AG09319 (cell line): ENCODE data around the gene FRZB.
"Not testable (repeated sequence)": the region's sequence is repeated elsewhere in the genome, so short reads cannot be mapped to it uniquely, and the experiment has no call there.

Experiments
- DNase-seq: peaks from one replicate; pipeline ENCODE4 v3.0.0-alpha.2; 2010; ENCODE audit warnings: low read depth; ENCODE audit errors: extremely low read depth
- TF ChIP-seq, protein P1 (sequence below): IDR thresholded peaks from 2 replicates; pipeline ENCODE4 v1.5.1; 2011; ENCODE audit warnings: low read depth, mild to moderate bottlenecking, inconsistent platforms, low read length, moderate library complexity

FRZB gene

DNA sequence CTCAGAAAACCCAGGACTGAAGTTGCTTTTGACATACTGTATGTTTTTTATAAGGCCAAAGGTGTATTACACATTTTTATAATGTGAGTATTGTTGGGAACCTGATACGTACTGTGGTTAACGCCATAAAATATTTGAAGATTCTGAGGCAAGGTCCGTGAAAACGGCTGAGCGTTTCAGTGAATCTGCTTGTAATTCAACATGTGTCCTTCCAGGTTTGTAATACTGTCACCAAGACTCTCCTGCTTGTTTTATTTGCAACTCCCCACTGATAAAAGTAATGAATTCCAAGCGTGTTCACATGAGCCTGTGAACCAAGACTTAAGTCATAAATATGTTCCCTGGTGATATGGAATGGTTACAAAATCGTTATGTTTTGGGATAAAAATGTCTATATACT, 23.9 kb upstream of the FRZB start:
- TF ChIP-seq, protein P1, sequence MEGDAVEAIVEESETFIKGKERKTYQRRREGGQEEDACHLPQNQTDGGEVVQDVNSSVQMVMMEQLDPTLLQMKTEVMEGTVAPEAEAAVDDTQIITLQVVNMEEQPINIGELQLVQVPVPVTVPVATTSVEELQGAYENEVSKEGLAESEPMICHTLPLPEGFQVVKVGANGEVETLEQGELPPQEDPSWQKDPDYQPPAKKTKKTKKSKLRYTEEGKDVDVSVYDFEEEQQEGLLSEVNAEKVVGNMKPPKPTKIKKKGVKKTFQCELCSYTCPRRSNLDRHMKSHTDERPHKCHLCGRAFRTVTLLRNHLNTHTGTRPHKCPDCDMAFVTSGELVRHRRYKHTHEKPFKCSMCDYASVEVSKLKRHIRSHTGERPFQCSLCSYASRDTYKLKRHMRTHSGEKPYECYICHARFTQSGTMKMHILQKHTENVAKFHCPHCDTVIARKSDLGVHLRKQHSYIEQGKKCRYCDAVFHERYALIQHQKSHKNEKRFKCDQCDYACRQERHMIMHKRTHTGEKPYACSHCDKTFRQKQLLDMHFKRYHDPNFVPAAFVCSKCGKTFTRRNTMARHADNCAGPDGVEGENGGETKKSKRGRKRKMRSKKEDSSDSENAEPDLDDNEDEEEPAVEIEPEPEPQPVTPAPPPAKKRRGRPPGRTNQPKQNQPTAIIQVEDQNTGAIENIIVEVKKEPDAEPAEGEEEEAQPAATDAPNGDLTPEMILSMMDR, result no peak
- no peak for DNase-seq

DNA sequence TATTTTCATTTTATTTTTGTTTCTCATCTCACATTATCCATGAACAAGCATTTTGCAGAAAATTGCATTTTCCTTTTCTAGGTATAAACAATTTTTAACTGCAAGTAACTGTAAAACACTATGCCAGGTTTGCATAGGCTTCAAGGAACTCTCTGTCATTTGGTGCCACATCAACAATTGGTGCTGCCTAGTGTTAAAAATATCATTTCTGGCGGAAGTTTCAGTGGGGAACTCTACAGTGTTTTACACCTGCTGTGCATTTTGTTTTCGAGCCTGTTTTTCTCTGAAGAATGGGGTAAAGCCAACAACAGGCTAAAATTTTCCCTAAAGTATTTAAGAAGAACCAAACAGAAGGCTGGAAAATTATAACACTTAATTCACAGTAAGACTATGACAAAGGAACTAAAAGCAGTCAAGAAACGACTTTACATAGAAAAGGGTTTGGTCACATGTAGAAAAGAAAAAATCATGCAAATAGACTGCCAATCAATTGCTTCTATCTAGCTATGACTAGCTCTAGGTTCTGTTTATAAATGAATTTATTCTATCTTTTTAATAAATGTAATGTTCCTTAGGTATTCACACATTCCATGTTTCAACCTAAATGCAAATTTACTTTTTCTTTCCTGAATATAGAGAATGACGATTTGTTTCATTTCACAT, 21.4 kb upstream of the FRZB start:
- TF ChIP-seq, protein P1, result no peak

DNA sequence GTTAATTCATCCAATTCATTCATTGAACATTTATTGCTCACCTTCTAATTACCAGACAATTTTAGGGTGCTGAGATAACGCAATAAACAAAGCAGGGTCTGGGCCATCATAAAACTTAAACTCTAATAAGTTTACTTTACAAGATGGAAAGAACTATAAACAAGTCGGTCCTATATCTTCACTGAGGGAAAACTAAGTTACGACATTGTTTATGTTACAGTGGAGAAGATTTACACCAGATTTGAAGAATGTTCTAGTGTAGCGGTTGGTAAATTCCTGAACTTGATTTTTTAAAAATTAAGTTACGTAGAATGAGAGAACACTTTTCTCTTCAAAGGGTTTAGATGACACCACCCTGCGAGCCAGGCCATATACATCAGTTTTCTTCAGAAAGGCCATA, 20.7 kb upstream of the FRZB start:
- no peak for DNase-seq
- TF ChIP-seq, protein P1, result no peak

More for the DNA sequence above, 21.4 kb upstream of the FRZB start:
- DNase-seq, result no peak

GRCh38 chr2:182885771-182886170, 19.3 kb upstream of the FRZB start:
- TF ChIP-seq, protein P1, result no peak
- DNase-seq, result no peak

GRCh38 chr2:182883451-182883850, 17.0 kb upstream of the FRZB start:
- TF ChIP-seq, protein P1, result no peak
- no peak for DNase-seq

GRCh38 chr2:182880100-182880499, 13.7 kb upstream of the FRZB start:
- DNase-seq, result not testable (repeated sequence)

GRCh38 chr2:182876653-182877052, 10.2 kb upstream of the FRZB start:
- DNase-seq, result not testable (repeated sequence)

GRCh38 chr2:182870227-182870626, 3.8 kb upstream of the FRZB start:
- DNase-seq, result no peak
- TF ChIP-seq, protein P1, result no peak; the same call in 1 of the 2 replicates
